Dedifferentiated amniotic fluid mesenchymal stem cell (primary cell): ENCODE data around the gene CCL27.
"Not testable (repeated sequence)": the region's sequence is repeated elsewhere in the genome, so short reads cannot be mapped to it uniquely, and the experiment has no call there.

Source experiments
- DNase-seq: peaks from one replicate; pipeline ENCODE4 v3.0.0-alpha.2; 2016; ENCODE audit errors: extremely low spot score

Gene CCL27

DNA sequence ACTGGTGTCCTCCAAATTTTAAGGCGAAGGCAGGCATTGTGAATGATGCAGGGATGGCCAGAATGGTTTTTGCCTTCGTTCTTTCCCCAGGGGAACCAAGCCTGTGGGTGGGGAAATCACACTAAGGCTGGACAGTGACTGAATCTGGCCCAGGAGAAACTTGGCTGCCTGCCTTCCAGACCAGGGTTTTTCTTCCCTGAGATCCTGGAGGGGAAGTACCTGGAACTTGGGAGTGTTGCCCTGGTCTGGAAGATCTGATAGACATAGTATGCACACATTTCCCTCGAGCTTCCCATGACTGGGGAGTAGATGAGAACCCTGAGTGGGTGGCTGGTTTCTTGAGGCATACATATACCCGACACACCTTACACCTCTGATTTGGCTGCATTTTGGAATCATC, 11.1 kb downstream of the CCL27 start:
- DNase-seq, result no peak

DNA sequence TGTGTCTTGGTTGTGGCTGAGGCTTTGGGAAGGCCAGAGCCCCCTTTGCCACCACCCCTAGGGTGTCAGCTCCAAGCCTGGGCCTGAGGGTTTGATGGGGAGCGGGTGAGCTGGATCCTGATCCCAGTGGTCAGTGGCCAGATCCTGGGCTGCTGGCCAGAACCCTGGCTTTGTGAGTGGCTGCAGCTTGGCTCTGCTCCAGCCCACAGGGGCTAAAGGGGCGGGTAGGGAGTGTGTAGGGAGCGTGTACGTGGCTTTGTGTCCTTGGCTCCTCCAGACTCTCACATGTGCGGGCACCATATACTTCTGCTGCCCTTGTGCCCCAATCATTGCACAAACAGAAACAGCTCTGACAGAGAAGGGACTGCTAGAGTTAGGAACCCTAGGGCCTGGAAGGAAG, 11.6 kb downstream of the CCL27 start:
- no peak for DNase-seq

DNA sequence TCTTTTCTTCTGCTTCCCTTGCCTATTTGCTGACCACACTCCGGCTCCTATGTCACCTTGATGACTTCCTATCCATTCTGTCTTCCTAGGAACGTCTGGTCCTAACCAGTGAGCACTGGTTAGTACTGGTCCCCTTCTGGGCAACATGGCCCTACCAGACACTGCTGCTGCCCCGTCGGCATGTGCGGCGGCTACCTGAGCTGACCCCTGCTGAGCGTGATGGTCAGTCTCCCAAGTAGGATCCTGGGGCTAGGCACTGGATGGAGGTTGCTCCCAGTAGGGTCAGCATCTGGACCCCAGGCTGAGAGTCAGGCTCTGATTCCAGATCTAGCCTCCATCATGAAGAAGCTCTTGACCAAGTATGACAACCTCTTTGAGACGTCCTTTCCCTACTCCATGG, 13.8 kb downstream of the CCL27 start:
- no peak for DNase-seq

DNA sequence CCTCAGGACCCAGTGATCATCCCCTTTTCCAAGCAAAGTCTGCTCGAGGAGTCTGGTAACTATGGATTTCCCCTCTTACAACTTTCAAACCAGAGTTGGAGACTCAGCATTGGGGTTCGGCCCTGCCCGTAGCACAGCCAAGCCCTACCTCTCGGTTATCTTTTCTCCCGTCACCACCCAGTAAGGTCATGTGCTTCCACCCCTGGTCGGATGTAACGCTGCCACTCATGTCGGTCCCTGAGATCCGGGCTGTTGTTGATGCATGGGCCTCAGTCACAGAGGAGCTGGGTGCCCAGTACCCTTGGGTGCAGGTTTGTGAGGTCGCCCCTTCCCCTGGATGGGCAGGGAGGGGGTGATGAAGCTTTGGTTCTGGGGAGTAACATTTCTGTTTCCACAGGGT, 14.8 kb downstream of the CCL27 start:
- no peak for DNase-seq

DNA sequence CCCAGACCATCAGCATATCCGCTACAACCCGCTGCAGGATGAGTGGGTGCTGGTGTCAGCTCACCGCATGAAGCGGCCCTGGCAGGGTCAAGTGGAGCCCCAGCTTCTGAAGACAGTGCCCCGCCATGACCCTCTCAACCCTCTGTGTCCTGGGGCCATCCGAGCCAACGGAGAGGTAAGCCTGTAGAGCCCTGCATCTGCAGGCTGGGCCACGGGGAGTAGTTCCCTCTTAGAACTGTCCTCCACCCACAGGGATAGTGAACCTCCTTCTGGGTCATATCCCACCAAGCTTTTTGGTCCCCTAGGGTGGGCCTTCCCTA, 15.4 kb downstream of the CCL27 start:
- DNase-seq, result no peak

DNA sequence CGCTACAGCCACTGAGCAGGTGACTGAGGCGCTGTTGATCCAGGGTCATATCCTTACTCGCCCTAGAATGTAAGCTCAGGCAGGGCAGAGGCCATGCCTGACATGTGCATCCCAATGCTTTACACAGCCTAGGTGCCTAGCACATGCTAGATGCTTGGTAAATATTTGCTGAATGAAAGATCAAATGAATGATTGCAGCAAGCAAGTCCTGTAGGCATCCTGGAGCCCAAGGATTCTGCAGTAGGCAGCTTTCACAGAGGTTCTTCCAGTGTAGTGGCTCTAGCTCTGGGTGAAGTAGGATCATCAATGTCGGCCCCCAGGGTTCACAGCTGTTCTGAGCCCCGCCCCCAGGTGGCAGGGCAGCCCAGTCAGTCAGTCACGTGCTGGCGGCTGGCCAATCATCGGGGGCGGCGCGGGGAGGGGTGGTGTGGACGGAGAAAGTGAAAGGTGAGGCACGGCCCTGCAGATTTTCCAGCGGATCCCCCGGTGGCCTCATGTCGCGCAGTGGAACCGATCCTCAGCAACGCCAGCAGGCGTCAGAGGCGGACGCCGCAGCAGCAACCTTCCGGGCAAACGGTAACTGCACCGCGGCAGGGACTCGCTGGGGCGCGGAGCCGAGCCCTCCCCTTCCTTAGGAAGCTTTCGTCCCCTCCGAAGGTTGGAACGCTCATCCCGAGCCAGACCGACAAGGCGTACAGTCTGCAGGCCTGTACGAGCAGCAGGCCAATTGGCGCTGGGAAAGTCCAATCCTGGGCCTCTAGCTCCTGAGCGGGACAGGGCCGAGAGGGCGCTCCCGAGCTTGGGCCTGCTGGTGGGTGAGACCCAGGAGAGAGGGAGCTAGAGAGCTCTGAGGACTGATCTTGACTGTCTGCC, 16.0 kb downstream of the CCL27 start, which contains the start of gene GALT:
TSS of gene GALT (plus strand) at position 465 of the 873 bp plus-strand sequence. CDS start at position 495, 30 bp downstream.
- peak; percentile 62 for DNase-seq

DNA sequence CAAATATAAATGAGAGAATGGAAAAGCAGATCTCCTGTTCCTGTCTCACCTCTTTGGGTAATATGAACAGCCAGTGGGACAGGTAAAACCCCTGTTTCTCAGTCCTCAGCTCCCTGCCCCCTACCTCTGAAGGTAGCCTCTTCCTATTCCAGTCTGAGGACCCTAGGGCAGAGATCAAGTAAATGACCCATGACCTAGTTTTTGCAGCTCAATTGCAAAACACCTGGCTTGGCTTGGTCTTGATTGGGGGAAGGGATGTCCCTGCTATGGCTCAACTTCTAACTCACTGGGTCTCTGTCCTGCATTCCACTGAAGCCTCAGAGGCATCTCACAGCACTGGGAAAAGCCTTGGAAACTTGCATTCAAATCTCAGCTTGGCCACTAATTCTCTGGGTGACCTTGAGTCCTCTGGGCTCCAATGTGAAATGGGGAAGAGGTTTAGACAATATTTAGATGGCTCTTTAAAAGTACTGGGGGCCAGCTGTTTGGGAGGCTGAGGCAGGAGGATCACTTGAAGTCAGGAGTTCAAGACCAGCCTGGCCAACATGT, 17.6 kb downstream of the CCL27 start:
- no peak for DNase-seq

DNA sequence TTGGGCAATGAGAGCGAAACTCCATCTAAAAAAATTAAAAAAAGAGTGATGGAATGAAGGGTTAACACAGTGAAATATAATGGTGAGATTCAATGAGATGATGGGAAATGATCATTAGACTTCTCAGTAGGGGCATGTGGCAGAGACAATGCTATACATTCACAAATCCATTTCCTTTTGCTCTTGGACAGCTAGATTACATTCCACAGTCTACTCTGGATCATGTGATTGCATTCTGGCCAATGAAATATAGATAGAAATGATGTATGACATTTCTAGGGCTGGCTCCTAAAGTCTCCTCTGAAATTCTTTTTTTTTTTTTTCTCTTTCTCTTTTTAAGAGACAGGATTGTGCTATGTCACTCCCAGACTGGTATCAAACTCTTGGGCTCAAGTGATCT, 19.8 kb downstream of the CCL27 start:
- no peak for DNase-seq

DNA sequence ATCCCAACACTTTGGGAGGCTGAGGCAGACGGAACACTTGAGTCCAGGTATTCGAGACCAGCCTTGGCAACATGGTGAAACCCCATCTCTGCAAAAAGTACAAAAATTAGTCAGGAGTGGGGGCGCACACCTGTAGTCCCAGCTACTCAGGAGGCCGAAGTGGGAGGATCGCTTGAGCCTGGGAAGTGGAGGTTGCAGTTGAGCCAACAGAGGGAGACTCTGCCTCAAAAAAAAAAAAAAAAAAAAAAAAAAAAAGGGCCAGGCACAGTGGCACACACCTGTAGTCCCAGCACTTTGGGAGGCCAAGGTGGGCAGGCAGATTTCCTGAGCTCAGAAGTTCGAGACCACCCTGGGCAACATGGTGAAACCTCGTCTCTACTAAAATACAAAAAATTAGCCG, 23.1 kb downstream of the CCL27 start:
- DNase-seq, result not testable (repeated sequence)

DNA sequence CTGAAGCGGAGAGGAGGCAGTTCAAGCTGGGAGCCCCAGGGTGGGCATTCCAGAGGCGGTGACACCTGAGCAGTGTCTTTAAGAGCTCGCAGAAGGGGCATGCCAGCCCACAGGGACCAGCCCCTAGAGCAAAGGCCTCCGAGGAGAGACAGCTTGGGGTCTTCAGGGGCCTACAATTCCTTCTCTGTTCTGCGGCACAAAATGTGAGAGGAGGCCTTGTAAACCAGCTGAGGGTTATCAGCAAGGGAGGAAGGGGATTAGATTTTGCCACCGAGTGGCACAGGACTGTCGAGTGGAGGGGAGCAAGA, 24.4 kb downstream of the CCL27 start:
- no peak for DNase-seq

DNA sequence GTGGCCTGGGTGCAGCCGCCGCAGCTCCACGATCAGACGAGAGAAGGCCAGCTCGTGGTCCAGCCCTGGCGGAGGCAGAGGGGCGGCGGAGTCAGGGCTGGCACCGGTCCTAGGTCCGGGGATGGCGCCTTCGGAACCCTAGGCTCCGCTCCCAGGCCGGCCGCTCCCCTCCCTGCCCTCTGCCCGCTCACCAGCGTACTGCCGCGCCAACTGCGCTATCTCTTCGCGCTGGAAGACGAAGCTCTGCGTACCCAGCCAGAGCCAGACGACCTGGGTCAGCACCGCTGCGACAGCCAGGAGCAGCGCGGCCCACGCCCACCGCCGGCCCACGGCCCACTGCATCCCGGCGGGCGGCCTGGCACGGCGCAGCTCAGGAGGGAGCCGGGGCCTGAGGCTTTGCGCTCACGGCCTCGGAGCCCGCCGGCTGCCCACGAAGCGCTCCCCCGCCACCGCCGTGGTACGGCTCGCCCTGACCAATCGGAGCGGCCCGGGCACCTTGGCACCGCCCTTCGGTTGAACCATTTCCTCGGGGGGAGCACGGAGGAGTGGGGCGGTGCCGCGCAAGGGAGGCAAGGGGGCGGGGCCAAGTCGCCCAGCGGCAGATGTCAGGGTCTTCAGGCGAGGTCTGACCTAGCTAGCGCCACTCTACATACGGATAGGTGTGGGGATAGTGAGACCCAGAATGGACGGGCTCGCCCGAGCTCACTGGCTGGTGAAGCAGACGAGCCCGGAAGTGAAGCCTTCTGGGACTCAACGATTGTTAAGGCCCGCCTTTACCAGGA, 24.9 kb downstream of the CCL27 start, which contains the start of gene SIGMAR1:
TSS of gene SIGMAR1 (minus strand) at position 432 of the 782 bp plus-strand sequence. CDS start at position 342, 90 bp downstream.
- peak; percentile 88 for DNase-seq

DNA sequence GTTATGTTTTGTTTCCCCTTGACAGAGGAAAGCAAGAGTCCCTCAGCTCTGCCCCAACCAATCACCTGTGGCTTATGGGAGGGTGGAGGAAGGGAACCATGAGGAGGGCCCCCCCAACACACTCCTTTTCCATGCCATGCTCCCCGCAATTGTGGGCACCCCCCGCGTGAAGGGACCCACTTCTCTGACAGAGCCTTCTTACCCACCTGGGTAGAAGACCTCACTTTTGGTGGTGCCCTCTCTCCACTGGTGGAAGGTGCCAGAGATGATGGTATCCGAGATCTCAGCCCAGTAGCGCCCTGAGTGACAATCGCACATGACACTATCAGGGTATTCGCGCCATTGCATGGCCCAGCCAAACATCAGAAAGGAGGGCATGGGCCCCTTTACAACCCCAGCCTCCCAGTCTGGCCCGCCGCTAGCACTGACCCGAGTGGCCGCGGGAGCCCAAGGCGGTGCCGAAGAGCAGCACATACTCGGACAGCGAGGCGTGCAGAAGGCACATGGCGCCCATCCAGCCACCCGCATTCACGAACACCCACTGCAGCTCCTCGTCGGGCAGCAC, 25.6 kb downstream of the CCL27 start:
- no peak for DNase-seq

DNA sequence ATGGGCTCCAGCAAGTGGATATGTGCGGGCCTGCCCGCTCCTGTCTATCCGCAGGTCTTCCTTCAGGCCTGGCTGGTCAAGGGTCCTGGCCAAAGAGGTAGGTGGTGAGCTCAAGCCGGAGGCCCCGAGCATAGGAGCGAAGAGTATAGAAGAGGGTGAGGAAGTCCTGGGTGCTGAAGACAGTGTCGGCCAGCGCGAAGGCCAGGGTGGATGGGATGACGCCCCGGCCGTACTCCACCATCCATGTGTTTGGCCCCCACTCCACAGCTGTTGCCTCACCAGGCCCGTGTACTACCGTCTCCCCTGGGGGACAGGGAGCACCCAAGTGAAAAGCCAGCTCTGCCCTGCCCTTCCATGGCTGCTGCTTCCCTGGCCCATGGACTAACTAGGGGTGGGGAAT, 26.9 kb downstream of the CCL27 start:
- no peak for DNase-seq

DNA sequence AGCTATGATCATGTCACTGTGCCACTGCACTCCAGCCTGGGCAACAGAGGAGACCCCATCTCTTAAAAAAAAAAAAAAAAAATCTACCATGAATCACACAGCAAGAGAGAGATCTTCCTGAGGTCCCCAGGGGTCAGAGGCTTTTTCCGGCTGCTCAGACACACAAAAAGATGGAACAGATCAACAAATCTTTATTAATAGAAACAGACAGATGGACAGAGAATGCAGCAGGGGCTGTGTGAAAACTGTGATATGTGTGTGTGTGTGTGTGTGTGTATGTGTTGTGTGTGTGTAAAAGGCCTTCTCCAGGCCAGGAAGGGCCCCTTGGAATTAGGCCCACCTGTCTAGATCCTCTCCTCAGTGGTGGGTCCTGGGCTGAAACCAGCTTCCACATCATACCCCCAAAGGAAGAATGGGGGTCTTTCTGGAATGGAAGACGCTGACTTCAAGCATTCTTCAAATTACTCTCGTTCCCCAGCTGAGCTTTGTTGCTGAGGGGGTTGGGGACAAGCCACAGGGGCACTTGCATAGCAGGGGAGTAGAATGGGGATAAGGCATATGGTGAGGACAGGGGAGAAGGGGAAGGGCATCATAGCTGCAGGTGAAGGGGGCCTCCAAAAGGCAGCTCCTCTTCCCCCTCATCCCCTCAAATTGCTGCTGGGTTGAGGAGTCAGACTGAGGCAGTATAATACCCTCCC, 27.8 kb downstream of the CCL27 start:
- no peak for DNase-seq

DNA sequence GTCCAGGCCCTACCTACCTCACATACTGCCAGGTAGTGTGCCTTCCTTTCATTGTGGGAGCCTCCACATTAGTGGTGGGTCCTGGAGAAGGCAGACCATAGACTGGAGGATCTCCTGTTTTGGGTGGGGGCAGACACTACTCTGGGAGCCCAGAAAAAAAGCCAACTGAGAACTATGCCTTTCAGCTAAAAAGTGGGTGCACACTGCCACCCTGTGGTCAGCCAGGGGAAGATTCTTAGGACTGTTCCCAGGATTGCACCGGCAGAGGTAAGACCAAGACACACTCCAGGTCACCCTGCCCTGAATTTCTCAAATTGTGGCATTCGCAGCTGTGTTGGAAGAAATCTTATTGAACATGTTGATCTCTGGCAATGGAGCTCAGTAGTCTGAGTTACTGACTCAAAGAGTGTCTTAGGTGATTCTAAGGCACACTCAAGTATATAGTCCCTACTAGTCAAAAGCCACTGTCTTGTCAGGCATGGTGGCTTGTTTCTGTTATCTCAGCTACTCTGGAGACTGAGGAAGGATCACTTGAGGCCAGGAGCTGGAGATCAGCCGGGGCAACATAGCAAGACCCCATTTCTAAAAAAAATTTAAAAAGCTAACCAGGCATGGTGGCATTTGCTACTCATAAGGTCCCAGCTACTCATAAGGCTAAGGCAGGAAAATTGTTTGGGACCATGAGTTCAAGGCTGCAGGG, 28.5 kb downstream of the CCL27 start:
- DNase-seq, result peak; percentile 61

DNA sequence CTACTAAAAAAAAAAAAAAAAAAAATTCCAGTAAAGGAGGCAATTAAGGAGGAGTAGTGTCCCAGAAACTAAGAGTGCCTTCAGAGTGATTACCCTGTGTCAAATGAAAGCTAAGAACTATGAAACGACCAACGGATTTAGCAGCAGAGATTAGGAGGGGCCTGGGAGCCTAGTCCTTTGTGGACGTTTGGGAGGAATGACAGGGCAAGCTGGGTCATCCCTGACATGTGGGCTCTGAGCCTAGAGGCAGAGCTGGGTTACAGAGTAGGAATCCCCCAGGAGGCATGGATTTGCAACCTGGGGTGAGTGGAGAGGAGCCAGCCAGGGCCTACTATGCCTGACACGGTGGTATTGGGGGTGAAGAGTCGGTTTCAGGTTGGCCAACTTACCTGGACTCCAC, 29.3 kb downstream of the CCL27 start:
- DNase-seq, result no peak

DNA sequence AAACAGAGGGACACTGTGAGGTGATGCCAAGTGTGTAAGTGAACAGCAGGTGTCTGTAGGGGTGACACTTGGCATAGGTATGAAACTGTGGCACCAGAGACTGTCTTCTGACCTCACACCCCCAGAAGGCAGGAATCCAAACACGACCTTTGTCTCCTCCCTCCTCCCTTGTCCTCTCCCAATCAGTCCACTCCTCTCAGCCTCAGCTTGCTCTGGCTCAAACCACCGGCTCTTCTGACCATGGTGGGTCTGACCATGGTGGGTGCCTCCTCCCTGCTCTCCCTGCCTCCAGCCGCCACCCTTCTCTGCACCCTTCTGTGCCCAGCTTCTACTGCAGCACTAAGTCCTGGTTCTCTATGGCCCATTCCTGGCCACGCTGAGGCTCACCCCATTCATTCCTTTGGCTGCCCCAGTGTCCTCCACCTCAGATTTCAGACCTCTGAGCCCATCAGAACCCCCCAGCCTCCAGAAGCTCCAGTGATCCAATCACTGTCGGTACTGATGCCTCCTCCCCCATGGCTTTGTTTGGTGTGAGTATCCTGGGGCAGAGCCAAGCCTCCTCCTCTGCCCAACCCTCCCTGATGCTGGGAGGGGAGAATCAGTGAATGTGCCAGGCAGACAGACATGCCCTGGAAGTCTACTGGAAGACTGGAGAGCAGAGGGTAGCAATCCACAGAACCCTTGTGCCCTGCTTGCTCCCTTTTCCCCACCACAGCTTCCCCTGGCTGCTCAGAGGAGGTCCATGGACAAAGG, 31.9 kb downstream of the CCL27 start:
- no peak for DNase-seq

DNA sequence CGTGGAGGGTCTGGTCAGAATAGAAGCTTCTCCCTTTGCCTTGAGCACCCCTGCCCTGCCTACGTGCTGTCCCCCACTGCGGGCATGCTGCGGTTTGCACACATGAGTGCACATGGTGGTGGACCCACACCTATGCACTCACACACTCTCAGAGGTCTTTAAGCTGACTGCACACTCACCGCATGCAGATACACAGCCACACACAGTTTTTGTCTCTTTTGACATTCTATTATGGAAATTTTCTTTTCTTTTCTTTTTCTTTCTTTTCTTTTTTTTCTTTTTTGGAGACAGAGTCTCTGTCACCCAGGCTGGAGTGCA, 33.0 kb downstream of the CCL27 start:
- no peak for DNase-seq

DNA sequence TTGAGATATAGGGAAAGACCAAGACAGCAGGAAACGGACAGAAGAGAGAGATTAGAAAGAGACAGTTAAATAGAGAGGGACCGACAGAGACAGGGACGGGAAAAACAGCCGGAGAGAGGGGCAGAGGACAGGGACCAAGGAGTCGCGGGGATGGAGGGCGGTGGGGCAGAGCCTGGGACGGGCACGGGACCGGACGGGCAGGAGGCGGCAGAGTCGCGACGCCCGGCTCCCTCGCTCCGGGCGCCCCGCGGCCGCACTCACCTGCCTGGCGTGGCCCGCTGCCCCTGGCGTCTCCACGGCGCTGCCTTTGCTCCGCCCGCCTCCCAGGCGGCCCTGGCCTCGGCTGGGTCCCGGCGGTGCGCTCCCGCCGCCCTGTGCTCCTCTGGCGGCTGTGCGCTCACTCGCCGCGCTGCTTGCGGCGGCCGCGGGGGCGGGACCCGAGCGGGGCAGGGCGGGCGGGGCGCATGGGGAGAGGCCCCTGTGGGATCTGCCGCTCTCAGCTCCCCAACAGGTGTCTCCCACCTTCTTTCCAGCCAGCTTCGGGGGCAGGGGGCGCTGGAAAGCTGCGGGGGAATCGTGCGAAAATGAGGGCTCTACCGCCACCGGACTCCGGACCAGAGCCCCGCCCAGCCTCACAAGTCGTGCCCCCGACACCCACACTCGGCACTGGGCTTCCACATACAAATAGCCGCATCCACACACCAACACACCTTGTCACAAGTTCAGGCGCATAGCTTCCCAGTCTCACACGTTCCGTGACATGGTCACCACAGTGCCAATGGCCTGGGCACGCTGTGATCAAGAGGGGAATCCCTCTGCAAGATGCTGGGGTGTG, 33.6 kb downstream of the CCL27 start, which contains the start of gene ARID3C:
TSS of gene ARID3C (minus strand) at position 411 of the 835 bp plus-strand sequence. CDS start 1,052 bp downstream, outside the sequence.
- no peak for DNase-seq
